ENCODE measurements around the gene ANXA5. TPM values are rescaled to one million over a fixed set of nuclear protein-coding genes. Genes with fewer than 3 reads are reported as not detected.

ANXA5 gene
- total RNA-seq, 1 donor from 2014 or later, result 193 TPM

- Histone ChIP-seq H3K4me1 (ENCODE audit: control insufficient read depth in 3 of 3, insufficient read depth in 3 of 3, low read length in 3 of 3) (peaks cover 0 to 2% (median 1%) of the 10 kb centered on the region in 3 donors), H3K4me3 (ENCODE audit: low read length in 3 of 3) (no peak overlapping the region), H3K9ac (ENCODE audit: low read depth in 1 of 3, low read length in 3 of 3) (no peak overlapping the region), H3K9me3 (ENCODE audit: control insufficient read depth in 3 of 3, low read length in 3 of 3) (no peaks in the 10 kb centered on the region), H3K27ac (ENCODE audit: low read depth, low read length) (no peak overlapping the region), H3K27me3 (ENCODE audit: control insufficient read depth in 3 of 3, insufficient read depth in 3 of 3, low read length in 3 of 3) (no peaks in the 10 kb centered on the region), H3K36me3 (ENCODE audit: control insufficient read depth in 3 of 3, insufficient read depth in 3 of 3, low read length in 3 of 3) (peaks cover 22 to 39% (median 30%) of the 10 kb centered on the region in 3 donors)
Measured at GRCh38 chr4:121684561-121684960, 12.2 kb downstream of the ANXA5 start.

GRCh38 chr4:121684016-121684415 is 12.8 kb downstream of the ANXA5 start:
- H3K9ac ChIP-seq (ENCODE audit: low read depth in 1 of 3, low read length in 3 of 3), result no peak overlapping the region
- no peaks in the 10 kb centered on the region for H3K4me1 ChIP-seq (ENCODE audit: control insufficient read depth in 3 of 3, insufficient read depth in 3 of 3, low read length in 3 of 3)
- no peaks in the 10 kb centered on the region for H3K9me3 ChIP-seq (ENCODE audit: control insufficient read depth in 3 of 3, low read length in 3 of 3)
- no peak overlapping the region for H3K27ac ChIP-seq (ENCODE audit: low read depth, low read length)
- H3K4me3 ChIP-seq (ENCODE audit: low read length in 3 of 3), result no peak overlapping the region
- peaks cover 26 to 44% (median 35%) of the 10 kb centered on the region in 3 donors for H3K36me3 ChIP-seq (ENCODE audit: control insufficient read depth in 3 of 3, insufficient read depth in 3 of 3, low read length in 3 of 3)
- H3K27me3 ChIP-seq (ENCODE audit: control insufficient read depth in 3 of 3, insufficient read depth in 3 of 3, low read length in 3 of 3), result no peaks in the 10 kb centered on the region

DNA sequence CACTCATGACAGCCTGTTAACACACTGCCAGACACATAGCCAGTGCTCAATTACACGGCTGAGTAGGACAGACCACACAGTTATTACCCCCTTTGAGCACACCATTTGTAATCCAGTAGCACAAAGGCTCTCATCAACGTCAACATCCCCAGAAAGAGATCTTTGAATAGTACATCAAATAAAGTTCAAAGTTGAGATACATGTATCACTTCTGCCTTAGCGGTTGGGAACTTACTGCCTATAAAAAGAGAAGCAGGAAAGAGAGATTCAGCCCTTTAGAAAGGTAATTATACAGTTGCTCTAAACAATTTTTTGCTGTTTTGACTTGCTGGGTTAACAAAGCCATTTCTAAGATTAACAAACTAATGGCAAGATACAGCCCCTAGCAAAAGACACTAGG is 16.2 kb downstream of the ANXA5 start:
- peaks cover 30 to 69% (median 47%) of the 10 kb centered on the region in 3 donors for H3K36me3 ChIP-seq (ENCODE audit: control insufficient read depth in 3 of 3, insufficient read depth in 3 of 3, low read length in 3 of 3)
- H3K4me3 ChIP-seq (ENCODE audit: low read length in 3 of 3), result no peak overlapping the region

DNA sequence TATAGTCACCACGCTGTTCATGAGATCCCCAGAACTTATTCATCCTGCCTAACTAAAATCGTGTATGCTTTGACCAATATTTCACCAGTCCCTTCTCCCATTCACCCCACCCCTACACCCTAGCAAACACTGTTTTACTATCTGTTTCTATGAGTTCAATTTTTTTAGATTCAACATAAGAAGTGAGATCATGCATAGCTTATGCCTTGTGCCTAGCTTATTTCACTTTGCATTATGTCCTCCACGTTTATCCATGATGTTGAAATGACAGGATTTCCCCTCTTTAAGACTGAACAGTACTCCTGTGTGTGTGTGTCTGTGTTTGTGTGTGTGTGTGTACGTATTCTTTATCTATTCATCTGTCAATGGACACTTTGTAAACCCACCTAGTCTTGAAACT is 16.8 kb downstream of the ANXA5 start:
- H3K4me3 ChIP-seq (ENCODE audit: low read length in 3 of 3), result no peak overlapping the region
- peaks cover 26 to 67% (median 42%) of the 10 kb centered on the region in 3 donors for H3K36me3 ChIP-seq (ENCODE audit: control insufficient read depth in 3 of 3, insufficient read depth in 3 of 3, low read length in 3 of 3)

More for the DNA sequence above, 16.2 kb downstream of the ANXA5 start:
- no peaks in the 10 kb centered on the region for H3K27me3 ChIP-seq (ENCODE audit: control insufficient read depth in 3 of 3, insufficient read depth in 3 of 3, low read length in 3 of 3)
- H3K27ac ChIP-seq (ENCODE audit: low read depth, low read length), result no peak overlapping the region
- no peak overlapping the region for H3K9ac ChIP-seq (ENCODE audit: low read depth in 1 of 3, low read length in 3 of 3)
- H3K4me1 ChIP-seq (ENCODE audit: control insufficient read depth in 3 of 3, insufficient read depth in 3 of 3, low read length in 3 of 3), result no peaks in the 10 kb centered on the region
- no peaks in the 10 kb centered on the region for H3K9me3 ChIP-seq (ENCODE audit: control insufficient read depth in 3 of 3, low read length in 3 of 3)

GRCh38 chr4:121679267-121679666 is 17.5 kb downstream of the ANXA5 start:
- Histone ChIP-seq H3K9me3 (ENCODE audit: control insufficient read depth in 3 of 3, low read length in 3 of 3) (no peaks in the 10 kb centered on the region), H3K4me1 (ENCODE audit: control insufficient read depth in 3 of 3, insufficient read depth in 3 of 3, low read length in 3 of 3) (no peaks in the 10 kb centered on the region), H3K36me3 (ENCODE audit: control insufficient read depth in 3 of 3, insufficient read depth in 3 of 3, low read length in 3 of 3) (peaks cover 26 to 63% (median 41%) of the 10 kb centered on the region in 3 donors), H3K27me3 (ENCODE audit: control insufficient read depth in 3 of 3, insufficient read depth in 3 of 3, low read length in 3 of 3) (no peaks in the 10 kb centered on the region), H3K4me3 (ENCODE audit: low read length in 3 of 3) (no peak overlapping the region), H3K27ac (ENCODE audit: low read depth, low read length) (no peak overlapping the region), H3K9ac (ENCODE audit: low read depth in 1 of 3, low read length in 3 of 3) (no peak overlapping the region)

More for the DNA sequence above, 16.8 kb downstream of the ANXA5 start:
- Histone ChIP-seq H3K4me1 (ENCODE audit: control insufficient read depth in 3 of 3, insufficient read depth in 3 of 3, low read length in 3 of 3) (no peaks in the 10 kb centered on the region), H3K27me3 (ENCODE audit: control insufficient read depth in 3 of 3, insufficient read depth in 3 of 3, low read length in 3 of 3) (no peaks in the 10 kb centered on the region), H3K9me3 (ENCODE audit: control insufficient read depth in 3 of 3, low read length in 3 of 3) (no peaks in the 10 kb centered on the region), H3K27ac (ENCODE audit: low read depth, low read length) (no peak overlapping the region), H3K9ac (ENCODE audit: low read depth in 1 of 3, low read length in 3 of 3) (no peak overlapping the region)

- no peaks in the 10 kb centered on the region for H3K9me3 ChIP-seq (ENCODE audit: control insufficient read depth in 3 of 3, low read length in 3 of 3)
- H3K36me3 ChIP-seq (ENCODE audit: control insufficient read depth in 3 of 3, insufficient read depth in 3 of 3, low read length in 3 of 3), result peaks cover 26 to 67% (median 42%) of the 10 kb centered on the region in 3 donors
- H3K4me1 ChIP-seq (ENCODE audit: control insufficient read depth in 3 of 3, insufficient read depth in 3 of 3, low read length in 3 of 3), result no peaks in the 10 kb centered on the region
- no peak overlapping the region for H3K27ac ChIP-seq (ENCODE audit: low read depth, low read length)
- H3K9ac ChIP-seq (ENCODE audit: low read depth in 1 of 3, low read length in 3 of 3), result no peak overlapping the region
- no peaks in the 10 kb centered on the region for H3K27me3 ChIP-seq (ENCODE audit: control insufficient read depth in 3 of 3, insufficient read depth in 3 of 3, low read length in 3 of 3)
- H3K4me3 ChIP-seq (ENCODE audit: low read length in 3 of 3), result no peak overlapping the region
Measured at GRCh38 chr4:121677524-121677923, 19.3 kb downstream of the ANXA5 start.

- Histone ChIP-seq H3K27ac (ENCODE audit: low read depth, low read length) (no peak overlapping the region), H3K36me3 (ENCODE audit: control insufficient read depth in 3 of 3, insufficient read depth in 3 of 3, low read length in 3 of 3) (peaks cover 26 to 73% (median 52%) of the 10 kb centered on the region in 3 donors), H3K9me3 (ENCODE audit: control insufficient read depth in 3 of 3, low read length in 3 of 3) (no peaks in the 10 kb centered on the region), H3K4me1 (ENCODE audit: control insufficient read depth in 3 of 3, insufficient read depth in 3 of 3, low read length in 3 of 3) (no peaks in the 10 kb centered on the region), H3K27me3 (ENCODE audit: control insufficient read depth in 3 of 3, insufficient read depth in 3 of 3, low read length in 3 of 3) (no peaks in the 10 kb centered on the region), H3K9ac (ENCODE audit: low read depth in 1 of 3, low read length in 3 of 3) (no peak overlapping the region), H3K4me3 (ENCODE audit: low read length in 3 of 3) (no peak overlapping the region)
Measured at GRCh38 chr4:121676345-121677075, 20.3 kb downstream of the ANXA5 start.

- Histone ChIP-seq H3K36me3 (ENCODE audit: control insufficient read depth in 3 of 3, insufficient read depth in 3 of 3, low read length in 3 of 3) (peaks cover 19 to 70% (median 54%) of the 10 kb centered on the region in 3 donors), H3K27me3 (ENCODE audit: control insufficient read depth in 3 of 3, insufficient read depth in 3 of 3, low read length in 3 of 3) (no peaks in the 10 kb centered on the region), H3K9me3 (ENCODE audit: control insufficient read depth in 3 of 3, low read length in 3 of 3) (no peaks in the 10 kb centered on the region), H3K9ac (ENCODE audit: low read depth in 1 of 3, low read length in 3 of 3) (no peak overlapping the region), H3K4me3 (ENCODE audit: low read length in 3 of 3) (no peak overlapping the region), H3K4me1 (ENCODE audit: control insufficient read depth in 3 of 3, insufficient read depth in 3 of 3, low read length in 3 of 3) (no peaks in the 10 kb centered on the region), H3K27ac (ENCODE audit: low read depth, low read length) (no peak overlapping the region)
Measured at GRCh38 chr4:121675715-121676114, 21.1 kb downstream of the ANXA5 start.

- no peak overlapping the region for H3K9ac ChIP-seq (ENCODE audit: low read depth in 1 of 3, low read length in 3 of 3)
- H3K4me1 ChIP-seq (ENCODE audit: control insufficient read depth in 3 of 3, insufficient read depth in 3 of 3, low read length in 3 of 3), result no peaks in the 10 kb centered on the region
- peaks cover 13 to 70% (median 52%) of the 10 kb centered on the region in 3 donors for H3K36me3 ChIP-seq (ENCODE audit: control insufficient read depth in 3 of 3, insufficient read depth in 3 of 3, low read length in 3 of 3)
- H3K4me3 ChIP-seq (ENCODE audit: low read length in 3 of 3), result no peak overlapping the region
- H3K9me3 ChIP-seq (ENCODE audit: control insufficient read depth in 3 of 3, low read length in 3 of 3), result no peaks in the 10 kb centered on the region
- no peaks in the 10 kb centered on the region for H3K27me3 ChIP-seq (ENCODE audit: control insufficient read depth in 3 of 3, insufficient read depth in 3 of 3, low read length in 3 of 3)
- H3K27ac ChIP-seq (ENCODE audit: low read depth, low read length), result no peak overlapping the region
Measured at GRCh38 chr4:121674696-121675095, 22.1 kb downstream of the ANXA5 start.

- Histone ChIP-seq H3K27me3 (ENCODE audit: control insufficient read depth in 3 of 3, insufficient read depth in 3 of 3, low read length in 3 of 3) (no peaks in the 10 kb centered on the region), H3K4me3 (ENCODE audit: low read length in 3 of 3) (no peak overlapping the region), H3K4me1 (ENCODE audit: control insufficient read depth in 3 of 3, insufficient read depth in 3 of 3, low read length in 3 of 3) (no peaks in the 10 kb centered on the region), H3K27ac (ENCODE audit: low read depth, low read length) (no peak overlapping the region), H3K36me3 (ENCODE audit: control insufficient read depth in 3 of 3, insufficient read depth in 3 of 3, low read length in 3 of 3) (peaks cover 10 to 64% (median 52%) of the 10 kb centered on the region in 3 donors), H3K9ac (ENCODE audit: low read depth in 1 of 3, low read length in 3 of 3) (no peak overlapping the region), H3K9me3 (ENCODE audit: control insufficient read depth in 3 of 3, low read length in 3 of 3) (no peaks in the 10 kb centered on the region)
Measured at GRCh38 chr4:121674191-121674590, 22.6 kb downstream of the ANXA5 start.
